Activated T-cell treated with anti-CD3 and anti-CD28 coated beads for 1 hour (primary cell): ENCODE measurements around the gene FSTL5.
"Not testable (repeated sequence)": the region's sequence is repeated elsewhere in the genome, so short reads cannot be mapped to it uniquely, and the experiment has no call there.

Source experiments
- DNase-seq: peaks from one replicate; pipeline ENCODE4 v3.0.0-alpha.2; 2020; ENCODE audit warnings: low read depth

Gene FSTL5

DNA sequence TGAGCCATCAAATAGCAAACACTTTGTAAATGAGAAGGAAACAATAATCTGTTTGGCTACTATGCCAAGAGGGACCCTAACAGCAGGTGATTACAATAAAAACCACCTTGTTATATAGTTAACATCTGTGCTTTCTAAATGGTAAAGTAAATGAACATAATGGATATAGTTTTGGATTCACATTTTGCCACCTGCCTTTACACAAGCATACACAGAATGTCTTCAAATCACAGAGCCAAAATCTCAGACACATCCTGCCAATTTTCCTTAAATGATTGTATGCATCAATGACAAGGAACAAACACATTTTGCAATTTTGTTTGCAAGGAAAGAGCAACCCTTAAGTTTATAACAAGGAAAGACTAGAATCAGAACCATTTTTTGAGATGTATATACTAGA lies 334.2 kb downstream of the FSTL5 start:
- no peak for DNase-seq

DNA sequence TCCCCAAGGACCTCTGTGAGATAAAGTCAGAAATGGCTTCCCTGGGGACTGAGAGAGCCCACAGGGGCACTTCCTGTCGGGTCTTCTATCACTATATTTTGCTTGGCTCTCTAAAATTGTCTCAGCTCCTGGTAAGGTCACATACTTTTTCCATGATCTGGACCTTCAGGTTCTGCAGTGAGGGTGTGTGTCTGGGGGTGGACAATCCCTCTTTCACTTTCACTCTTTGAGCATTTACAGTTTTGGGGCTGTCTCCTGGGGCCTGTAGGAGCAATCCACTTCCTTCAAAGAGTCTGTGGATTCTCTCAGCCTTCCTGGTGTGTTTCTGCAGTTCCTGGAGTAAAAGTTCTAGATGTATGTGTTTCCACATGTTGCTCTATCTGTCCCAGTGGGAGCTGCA lies 335.7 kb downstream of the FSTL5 start:
- DNase-seq, result no peak

DNA sequence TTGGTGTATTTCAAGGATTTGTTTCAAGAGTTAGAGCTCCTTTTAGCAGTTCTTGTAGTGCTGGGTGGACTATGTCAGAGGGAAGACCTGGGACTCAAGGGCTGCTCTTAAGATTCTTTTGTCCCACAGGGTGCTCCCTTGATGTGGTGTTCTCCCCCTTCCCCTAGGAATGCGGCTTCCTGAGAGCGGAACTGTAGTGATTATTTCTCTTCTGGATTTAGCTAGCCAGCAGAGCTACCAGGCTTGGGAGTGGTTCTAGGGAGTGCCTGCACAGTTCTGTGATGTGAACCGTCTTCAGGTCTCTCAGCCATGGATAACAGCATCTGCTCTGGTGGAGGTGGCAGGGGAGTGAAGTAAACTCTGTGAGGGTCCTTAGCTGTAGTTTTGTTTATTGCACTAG lies 336.8 kb downstream of the FSTL5 start:
- DNase-seq, result no peak

DNA sequence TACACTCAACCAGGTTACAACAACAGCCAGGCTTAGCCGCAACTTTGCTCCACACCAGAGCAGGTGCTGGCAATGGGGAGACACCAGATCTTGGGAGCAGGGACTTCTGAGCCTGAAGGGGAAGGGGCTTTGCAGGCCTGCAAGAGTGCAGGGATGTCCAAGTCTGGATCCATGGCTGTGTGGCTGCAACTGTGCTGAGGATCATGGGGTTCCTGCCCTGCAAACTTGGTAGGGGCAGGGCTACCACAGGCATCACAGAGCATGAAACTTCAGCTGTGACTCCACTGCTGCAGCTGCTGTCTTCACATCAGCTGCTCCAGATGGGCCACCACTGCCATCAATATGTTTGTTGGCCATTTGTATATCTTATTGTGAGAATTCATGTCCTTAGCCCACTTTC lies 340.4 kb downstream of the FSTL5 start:
- no peak for DNase-seq

DNA sequence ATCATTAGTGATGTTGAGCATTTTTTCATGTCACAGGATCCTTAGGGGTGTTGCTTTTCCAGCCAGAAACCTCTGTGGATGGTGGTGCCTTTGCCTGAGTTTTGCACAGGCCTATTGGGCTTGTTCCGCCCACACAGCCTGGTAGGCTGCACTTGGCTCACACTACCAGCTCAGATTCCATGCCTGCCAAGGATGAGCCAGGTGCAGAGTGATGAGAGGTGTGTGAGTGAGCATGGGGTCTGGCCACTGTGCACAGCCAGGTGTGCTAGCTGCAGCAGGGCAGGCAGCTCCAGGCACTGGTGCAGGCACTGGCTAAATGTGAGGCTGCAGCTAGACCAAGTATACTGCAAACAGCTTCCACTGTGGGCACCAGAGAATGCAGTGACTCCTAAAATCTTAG lies 341.6 kb downstream of the FSTL5 start:
- no peak for DNase-seq

DNA sequence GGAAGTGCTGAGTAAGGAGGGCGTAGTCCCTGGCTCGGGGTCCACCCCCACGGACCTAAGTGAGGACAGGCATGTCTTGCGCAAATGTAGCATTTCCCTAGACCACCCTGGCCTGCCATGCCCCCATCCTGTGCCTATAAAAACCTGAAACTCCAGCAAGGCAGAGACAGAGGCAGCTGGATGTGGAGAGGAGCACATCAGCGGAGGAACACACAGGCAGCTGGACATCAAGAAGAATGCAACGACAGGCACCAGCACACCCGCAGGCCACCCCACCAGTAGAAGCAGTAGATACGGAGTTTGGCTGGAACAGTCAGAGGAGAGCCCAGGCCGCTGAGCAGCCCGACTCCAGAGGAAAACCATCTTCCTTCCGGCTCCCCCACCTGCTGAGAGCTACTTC lies 345.9 kb downstream of the FSTL5 start:
- no peak for DNase-seq

DNA sequence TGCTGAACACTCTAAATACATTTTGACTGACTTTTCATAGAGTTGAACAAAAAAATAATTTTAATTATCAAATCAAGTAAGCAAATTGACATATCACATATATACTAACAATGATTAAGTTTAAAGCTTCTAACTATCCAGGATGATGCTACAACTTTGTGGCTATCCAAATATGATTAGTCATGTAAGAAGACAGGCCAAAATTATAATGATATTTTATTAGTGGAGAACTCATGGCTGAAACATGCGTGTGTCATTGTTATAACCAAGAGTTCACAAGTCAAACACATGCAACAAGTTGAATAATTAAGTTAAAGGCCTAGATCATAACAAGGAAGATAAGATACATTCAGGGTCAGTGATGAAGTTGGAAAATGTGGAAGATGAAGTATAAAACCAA lies 346.8 kb downstream of the FSTL5 start:
- no peak for DNase-seq

DNA sequence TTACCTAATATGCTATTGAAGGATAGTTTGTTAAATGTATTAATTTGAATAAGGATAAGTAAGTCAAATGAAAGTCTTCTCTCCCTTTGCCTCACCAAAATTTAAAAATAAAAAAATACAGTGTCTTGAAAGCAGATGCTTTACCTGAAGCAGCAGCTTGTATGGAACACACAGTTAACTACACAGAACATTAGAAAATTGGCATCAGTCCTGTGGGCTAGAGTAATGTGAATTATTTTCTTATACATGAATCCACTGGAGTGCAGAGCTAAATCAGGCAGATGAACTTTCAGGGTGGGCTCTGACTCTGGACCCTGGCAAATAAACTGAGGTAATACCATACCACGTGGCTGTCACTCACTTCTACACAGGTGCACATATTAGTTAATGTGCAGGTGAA lies 348.0 kb downstream of the FSTL5 start:
- no peak for DNase-seq

DNA sequence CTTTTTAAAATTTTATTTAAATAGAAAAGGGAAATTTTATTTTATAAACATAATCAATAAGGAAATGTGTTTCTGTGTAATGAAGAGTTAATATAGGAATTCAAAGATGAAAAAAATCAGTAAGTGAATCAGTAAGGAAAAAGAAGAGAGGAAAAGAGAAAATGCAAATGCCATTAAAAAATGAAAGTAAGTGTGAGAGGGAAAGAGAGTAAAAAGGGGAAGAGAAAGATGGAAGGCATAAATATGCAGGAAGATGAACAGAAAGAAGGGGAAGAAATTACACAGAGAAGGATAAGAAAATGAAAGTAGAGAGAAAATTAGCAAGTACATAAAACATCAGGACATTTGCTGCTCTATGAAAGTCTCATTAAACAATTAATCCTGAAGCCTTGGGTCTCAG lies 349.9 kb downstream of the FSTL5 start:
- no peak for DNase-seq

DNA sequence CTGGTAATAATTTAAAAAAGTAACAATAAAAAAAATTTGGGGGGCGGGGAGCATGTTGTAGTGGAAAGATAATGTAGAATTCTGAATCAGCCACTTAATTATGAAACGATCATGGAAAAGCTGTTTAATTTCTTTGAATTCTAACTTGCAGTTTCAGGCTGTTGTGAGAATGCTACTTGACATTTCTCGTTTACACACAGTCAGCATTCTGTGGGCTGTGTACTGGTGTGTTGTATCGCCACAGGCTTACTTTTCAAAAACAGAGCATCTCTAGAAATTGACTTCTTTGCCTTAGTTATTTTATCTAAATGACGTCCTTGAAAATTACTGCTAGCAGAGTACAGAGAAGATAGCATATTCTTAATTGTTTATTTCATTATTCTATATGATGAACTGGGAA lies 350.4 kb downstream of the FSTL5 start:
- DNase-seq, result no peak

DNA sequence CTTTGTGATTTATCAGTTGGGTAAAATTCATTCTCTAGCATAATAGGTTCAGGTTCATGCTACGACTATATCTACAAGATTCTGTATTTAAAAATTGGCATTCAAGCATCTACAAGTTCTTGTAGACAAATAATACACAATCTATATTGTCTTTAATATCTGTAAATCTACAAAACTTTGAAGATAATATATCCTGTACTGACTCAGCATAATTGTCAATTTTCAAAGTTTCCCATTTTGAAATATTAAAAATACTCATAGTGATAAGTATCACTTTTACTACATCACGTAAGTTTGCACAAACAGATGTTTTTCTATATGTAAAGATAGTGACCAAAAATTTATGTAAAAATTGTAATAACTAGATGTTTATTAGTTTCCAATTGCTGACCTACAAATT lies 360.6 kb downstream of the FSTL5 start:
- DNase-seq, result no peak

DNA sequence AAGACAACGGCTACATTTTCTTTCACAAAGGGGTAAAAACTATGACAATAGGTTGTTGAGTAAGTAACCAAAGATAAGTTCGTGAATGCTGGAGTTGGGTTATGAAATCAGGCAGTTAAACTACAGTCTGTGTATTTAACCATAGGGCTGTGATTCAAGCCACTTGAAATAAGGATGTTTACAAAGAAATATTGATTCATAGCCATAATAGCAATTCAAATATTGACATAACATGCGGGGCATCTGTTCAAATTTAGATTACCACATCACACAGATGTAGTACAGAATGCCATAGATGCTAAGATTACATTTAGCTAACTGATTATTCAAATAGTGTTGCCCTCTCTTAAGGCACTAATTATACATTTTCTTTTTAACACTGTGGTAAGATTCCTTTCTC lies 364.1 kb downstream of the FSTL5 start:
- no peak for DNase-seq

DNA sequence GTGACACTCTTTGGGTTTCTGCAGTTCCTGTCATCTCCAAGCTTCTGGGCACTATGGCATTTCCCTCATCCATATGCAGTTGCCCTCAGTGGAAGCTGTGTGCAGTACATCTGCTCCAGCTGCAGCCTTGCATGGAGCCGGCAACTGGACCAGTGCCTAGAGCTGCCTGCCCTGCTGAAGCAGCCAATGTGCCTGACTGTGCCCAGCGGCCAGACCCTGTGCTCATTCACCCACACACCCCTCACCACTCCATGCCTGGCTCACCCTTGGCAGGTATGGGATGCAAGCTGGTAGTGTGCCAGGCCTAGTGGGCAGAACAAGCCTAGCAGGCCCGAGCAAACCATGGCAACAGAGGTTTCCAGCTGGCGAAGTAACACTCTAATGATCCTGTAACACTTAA lies 370.8 kb downstream of the FSTL5 start:
- DNase-seq, result no peak

DNA sequence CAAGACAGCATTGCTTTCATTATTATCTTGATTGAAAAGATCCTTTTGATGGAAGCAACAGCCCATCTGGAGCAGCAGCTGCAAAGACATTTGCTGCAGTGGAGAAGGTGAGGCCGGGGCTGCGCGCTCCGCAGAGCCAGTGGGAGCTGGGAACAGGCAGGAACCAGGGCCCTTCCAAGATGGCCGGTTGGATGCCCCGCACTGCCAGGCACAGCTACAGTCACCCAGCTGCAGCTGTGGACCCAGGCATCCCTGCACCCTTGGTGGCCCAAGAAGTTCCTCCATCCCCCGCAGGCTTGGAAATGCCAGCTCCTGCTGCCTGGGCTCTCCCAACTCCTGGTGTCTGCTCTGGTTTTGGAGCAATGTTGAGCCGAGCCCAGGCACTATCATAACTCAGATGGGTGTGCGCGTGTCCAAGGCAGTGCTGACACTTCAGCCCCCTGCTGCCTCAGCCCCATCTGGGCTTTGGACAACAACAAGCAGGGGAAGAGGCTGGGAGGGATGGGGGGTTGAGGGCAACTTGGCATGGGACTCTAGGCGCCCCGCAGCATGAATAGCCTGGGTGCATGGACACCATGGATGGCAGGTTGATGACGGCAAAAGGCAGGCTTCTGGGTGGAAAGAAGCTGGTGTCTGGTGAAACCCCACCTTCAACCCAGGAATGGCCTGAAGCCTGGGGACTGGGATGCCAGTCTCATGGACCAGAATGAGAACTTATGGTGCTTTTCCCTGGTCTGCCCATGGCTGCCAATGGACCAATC lies 371.8 kb downstream of the FSTL5 start:
- no peak for DNase-seq

DNA sequence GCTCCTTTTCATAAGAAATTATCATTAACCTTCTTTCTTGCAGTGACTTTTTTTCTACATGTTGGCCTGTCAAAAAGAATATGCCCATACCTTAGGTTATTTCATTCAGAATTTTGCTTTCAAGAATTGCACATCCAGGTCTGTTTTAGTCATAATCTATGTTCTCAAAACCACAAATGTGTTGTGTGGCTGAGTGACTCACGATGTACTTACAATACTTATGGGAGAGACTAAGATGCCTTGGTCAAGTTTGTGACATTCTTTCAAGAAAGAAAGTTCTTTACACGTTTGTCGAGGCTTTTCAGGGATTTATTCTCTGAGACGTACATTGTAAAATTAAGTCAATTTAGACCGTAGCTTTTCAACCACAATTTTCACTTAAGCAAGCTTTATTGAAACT lies 396.7 kb downstream of the FSTL5 start:
- no peak for DNase-seq

DNA sequence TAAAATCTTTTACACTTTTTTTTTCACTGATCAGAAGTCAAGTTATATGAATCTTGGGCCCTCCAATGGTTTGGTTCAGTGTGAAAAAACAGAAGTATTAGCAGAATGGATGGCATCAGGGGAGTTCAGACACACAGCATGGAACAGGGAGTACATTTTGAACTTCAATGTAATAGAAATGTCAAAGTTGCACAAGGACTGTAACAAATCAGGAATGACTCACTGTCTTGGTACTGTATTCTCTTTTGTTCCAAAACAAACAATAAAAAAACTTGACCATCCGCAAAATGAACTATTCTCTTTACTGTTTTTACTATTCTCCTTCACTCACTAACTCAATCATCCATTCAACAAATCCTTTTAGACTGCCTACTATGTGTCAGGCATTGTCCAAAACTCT lies 401.0 kb downstream of the FSTL5 start:
- DNase-seq, result no peak

DNA sequence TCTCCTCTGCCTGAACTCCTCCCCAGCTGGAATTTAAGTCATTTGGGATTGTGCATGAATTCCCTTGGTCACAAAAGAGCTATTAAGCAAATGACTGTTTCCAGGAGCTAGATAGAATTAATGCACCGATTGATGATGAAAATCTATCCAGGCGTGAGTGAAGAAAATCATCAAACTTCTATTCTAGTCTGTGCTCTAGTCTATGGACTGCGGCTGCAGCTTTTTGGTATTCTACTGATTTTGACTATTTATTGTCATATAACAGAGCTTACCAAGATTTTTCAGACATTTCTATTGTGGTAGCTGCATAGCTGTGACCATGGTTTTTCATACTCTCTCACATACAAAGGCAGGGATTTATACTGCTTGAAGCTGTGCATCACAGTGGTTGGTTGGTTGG lies 403.8 kb downstream of the FSTL5 start:
- no peak for DNase-seq

DNA sequence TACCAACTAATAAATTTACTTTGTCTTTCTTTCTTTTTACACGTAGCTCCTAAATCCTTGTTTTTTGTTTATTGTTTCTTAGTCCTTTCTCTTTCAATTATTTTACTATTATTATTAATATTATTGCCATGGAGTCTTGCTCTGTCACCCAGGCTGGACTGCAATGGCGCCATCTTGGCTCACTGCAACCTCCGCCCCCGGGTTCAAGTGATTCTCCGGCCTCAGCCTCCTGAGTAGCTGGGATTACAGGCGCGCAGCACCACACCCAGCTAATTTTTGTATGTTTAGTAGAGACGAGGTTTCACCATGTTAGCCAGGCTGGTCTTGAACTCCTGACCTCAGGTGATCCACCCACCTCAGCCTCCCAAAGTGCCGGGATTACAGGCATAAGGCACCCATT lies 405.4 kb downstream of the FSTL5 start:
- not testable (repeated sequence) for DNase-seq

DNA sequence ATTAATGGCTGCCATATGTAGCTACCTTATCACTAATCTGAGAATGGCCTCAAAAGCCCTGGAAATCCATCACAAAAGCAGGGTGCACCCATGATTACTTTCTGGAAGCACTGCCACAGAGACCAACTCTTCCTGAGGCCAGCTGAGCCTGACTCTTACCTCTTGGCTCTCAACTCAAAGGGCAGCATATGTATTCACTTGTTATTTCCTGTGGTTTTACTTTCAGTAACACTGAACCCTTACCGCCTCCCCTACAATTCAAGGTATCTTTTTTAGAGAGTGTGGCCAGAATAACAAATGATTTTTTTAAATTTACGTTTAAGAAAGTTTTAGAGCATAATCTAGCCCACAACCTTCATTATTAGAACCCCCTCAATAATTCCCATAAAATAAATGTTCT lies 434.9 kb downstream of the FSTL5 start:
- DNase-seq, result no peak

DNA sequence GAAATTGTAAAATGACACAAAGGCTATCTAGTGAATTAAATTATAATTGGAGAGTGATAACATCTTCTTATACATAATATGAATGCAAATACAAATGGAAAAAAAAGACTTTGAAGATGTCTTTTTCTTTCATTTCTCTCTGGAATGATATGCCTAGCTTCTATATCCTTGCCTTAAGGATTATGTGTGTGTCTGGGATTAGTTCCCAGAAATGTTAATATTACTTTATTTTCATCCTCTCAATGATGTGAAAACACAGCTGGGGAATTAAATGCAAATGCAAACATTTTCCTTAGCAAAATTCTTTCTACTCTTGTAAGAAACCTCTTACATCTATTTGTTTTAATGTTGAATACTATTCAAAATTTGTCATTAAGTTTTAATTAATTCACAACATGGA lies 441.9 kb downstream of the FSTL5 start:
- no peak for DNase-seq

DNA sequence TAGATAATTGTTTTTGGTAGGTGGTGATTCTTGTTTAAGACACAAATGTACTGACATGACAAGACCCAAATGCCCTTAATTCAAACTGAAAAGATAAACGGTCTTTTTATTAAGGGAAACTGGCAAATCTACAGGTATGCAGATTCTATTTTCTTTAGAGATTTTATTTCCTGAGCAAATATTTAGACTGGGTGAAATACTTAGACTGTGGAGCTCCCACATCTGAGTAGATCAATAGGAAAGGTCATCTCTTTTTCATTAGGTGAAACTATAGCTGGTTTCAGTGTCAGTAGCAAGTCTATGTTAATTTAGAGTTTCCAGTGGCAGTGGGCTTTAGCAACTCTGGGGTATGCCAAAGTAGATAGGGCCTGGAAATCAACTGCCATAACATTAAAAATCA lies 446.7 kb downstream of the FSTL5 start:
- no peak for DNase-seq

DNA sequence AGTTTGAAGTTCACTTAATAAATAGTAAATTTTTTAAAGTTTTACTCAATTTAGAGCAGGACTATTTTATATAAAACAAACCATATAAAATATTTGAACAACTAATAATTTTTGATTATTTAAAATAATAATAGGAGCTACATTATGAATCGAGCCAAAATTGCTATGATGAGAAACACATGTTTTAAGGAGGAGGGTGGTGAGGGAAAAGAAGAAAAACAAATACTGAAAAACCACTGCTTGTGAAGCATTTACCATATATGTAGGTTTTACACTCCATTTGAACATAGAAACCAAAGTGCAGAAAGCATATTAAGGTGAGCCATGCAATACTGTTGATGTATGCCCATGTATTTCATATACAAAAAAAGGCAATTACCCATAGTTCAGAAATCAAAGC lies 448.9 kb downstream of the FSTL5 start:
- no peak for DNase-seq

DNA sequence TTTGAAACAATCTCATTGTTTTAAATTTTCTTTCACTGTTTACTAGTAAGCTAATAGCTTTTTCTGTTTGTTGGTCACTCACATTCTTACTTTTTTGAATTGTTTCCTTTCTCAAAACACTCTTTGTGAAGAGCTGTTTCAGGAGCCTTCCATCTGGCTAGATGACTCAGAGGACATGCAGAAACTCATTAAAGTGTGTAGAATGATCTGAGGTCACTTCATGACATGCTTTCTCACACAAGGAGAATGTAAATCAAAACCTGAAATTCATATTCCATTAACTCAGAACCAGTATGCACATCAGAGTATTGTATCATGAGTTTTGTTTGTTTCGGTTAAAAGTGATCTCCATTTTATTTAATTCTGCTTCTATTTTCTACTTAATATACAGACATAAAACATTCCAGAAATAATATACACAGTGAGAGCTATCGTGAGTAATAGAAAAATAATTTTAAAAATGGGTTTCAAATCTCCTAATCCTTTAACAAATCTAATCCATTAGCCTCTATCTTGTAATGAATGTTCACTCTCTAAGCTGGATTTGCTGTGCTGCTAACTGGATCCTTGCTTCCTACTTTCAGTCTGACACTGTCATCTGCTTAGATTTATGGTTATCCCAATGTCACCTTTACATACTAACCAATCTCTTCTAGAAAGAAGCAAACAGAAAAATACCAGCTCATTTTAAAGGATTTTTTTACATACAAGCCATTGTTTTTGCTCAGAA lies 449.6 kb downstream of the FSTL5 start:
- DNase-seq, result no peak

DNA sequence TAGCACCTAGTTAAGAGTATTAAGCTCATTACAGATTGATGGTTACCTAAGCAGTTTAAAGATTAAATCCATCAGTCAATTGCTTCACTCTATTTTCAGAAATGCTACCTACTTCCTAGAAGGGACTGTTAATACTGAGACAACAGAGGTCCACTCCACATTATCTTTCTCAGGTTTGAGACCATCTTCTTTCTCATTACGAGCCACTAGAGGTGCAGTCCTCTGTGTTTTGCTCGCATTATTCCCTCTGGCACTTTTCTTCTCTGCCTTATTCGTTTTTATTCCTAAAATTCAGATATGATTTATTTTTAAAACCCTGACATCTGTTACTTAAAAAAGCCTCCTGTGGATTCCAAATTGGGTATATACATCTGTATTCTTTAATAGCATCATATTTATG lies 459.1 kb downstream of the FSTL5 start:
- DNase-seq, result no peak
